Measurements from ENCODE around the gene THBS3.
"Not testable (repeated sequence)": the region's sequence is repeated elsewhere in the genome, so short reads cannot be mapped to it uniquely, and the experiment has no call there.

THBS3 gene

DNA sequence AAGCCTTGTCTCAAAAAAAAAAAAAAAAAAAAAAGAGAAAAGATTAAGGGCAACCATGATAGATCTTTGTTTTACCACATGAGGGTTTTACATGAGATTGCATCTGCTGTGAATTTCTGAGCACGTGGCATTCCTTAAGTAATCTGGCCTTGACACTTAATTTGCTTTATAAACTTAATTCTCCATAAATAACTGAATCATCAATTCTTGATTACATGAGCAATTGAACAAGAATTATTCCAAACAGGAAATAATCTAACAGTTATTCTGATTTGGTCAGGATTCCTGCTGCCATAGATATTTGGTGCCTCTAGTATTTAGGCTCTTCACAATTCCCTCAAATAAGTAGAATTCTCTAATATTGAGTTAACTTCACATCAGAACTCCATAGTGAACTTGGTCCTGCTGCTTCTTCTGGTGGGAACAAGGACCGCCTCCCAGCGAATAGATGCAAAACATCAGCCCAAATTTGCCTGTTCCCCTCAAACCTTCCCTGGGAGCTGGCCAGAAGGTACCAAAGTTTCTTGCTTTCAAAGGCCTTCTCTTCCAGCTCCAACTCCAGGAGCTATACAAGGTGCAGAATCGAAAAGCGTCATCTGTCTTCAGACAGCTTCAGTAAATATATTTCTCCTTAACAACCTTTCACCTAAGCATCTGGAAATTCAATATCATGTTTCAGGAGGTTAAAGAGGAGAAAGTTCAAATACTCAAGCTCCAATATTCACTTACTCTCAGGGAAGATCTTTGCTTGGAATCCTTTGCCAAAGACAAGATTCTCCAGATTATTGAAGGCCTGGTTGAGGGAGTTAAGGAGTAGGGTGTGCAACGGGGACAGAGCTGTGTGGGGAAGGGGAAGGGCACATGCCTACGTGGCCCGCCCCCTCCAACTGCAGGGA is 35.6 kb downstream of the THBS3 start:
- Histone ChIP-seq H3K9me3 (ENCODE audit: control insufficient read depth, low read length) (no peaks in the 10 kb centered on the region), H3K27ac (ENCODE audit: low read depth, low read length, severe bottlenecking) (peak overlapping the region; percentile 93), H3K36me3 (ENCODE audit: control insufficient read depth, insufficient read depth, low read length) (peaks cover 38% of the 10 kb centered on the region), H3K4me3 (ENCODE audit: extremely low read depth, insufficient read depth, low read length, poor library complexity, severe bottlenecking) (peak overlapping the region; percentile 90), H3K4me1 (ENCODE audit: control insufficient read depth, insufficient read depth, low read length, poor library complexity, severe bottlenecking) (peaks cover 7% of the 10 kb centered on the region)
- 37 to 59% methylated on average over 5 to 8 of the region's 8 CpGs for WGBS, 2 experiments (ENCODE audit: insufficient coverage in 2 of 2)

DNA sequence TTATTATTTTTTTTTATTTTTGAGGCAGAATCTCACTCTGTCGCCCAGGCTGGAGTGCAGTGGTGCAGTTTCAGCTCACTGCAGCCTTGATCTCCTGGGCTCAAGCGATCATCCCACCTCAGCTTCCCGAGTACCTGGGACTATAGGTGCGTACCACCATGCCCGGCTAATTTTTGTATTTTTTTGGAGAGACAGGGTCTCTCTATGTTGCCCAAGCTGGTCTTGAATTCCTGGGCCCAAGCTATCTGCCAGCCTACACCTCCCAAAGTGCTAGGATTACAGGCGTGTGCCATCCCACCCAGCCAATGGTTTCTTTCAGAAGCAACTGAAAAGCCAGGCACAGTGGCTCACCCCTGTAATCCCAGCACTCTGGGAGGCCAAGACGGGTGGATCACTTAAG is 36.9 kb downstream of the THBS3 start:
- Histone ChIP-seq H3K4me1 (ENCODE audit: control insufficient read depth, insufficient read depth, low read length, poor library complexity, severe bottlenecking) (peaks cover 7% of the 10 kb centered on the region), H3K27ac (ENCODE audit: low read depth, low read length, severe bottlenecking) (no peak overlapping the region), H3K4me3 (ENCODE audit: extremely low read depth, insufficient read depth, low read length, poor library complexity, severe bottlenecking) (no peak overlapping the region), H3K36me3 (ENCODE audit: control insufficient read depth, insufficient read depth, low read length) (peaks cover 35% of the 10 kb centered on the region), H3K9me3 (ENCODE audit: control insufficient read depth, low read length) (no peaks in the 10 kb centered on the region)
- WGBS, 2 experiments (ENCODE audit: insufficient coverage in 2 of 2): 93 to 96% methylated on average over 7 of the region's 7 CpGs

DNA sequence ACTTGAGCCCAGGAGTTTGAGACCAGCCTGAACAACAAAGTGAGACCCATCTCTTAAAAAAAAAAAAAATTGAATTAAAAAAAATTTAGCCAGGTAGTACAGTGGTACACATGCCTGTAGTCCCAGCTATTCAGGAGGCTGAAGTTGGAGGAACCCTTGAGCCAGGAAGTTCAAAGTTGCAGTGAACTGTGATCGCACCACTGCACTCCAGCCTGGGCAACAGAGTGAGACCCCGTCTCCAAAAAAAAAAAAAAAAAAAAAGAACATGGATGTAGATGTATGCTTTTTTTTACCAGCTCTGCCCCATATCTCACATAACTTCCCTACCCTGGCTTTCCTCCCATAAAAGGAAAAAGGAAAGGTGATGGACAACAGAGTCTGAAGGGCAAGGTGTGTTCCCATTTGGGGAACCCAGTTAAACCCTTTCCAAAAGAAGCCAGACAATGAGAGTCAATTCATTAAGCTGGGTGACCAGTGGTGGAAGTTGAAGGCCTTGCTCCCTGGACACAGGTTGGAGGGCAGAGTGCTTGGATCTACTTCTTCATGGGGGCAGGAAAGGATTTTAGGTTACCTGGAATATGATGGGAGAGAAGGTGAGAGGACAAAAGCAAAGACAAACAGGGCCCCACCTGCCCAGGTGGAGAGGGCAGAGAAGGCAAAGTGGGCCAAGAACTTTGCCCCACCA is 37.5 kb downstream of the THBS3 start:
- H3K27ac ChIP-seq (ENCODE audit: low read depth, low read length, severe bottlenecking): no peak overlapping the region
- no peaks in the 10 kb centered on the region for H3K9me3 ChIP-seq (ENCODE audit: control insufficient read depth, low read length)
- no peak overlapping the region for H3K4me3 ChIP-seq (ENCODE audit: extremely low read depth, insufficient read depth, low read length, poor library complexity, severe bottlenecking)
- 100% methylated on average over 1 of the region's 2 CpGs; no CpG with 5 or more reads in 1 of the 2 experiments for WGBS, 2 experiments (ENCODE audit: insufficient coverage in 2 of 2)
- peaks cover 7% of the 10 kb centered on the region for H3K4me1 ChIP-seq (ENCODE audit: control insufficient read depth, insufficient read depth, low read length, poor library complexity, severe bottlenecking)
- peaks cover 35% of the 10 kb centered on the region for H3K36me3 ChIP-seq (ENCODE audit: control insufficient read depth, insufficient read depth, low read length)

DNA sequence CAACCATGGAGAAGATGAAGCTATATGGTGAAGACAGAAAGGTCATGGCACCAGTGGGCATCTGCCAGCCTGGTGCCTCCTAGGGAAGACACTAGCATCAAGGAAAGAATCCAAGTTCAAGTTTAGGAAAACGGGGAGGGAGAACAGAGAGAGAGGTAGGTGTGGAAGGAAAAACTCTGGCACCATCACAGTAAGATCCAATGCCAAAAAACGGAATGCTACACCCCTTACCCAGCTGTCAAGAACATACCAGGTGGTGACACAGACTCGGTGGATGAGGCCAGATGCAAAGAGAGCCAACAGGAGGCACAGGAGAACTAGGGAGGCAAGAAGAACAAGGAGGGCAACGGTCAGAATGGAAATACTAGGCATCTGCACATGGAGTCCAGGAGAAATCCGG is 38.2 kb downstream of the THBS3 start:
- no peaks in the 10 kb centered on the region for H3K9me3 ChIP-seq (ENCODE audit: control insufficient read depth, low read length)
- 90 to 91% methylated on average over 2 to 4 of the region's 5 CpGs for WGBS, 2 experiments (ENCODE audit: insufficient coverage in 2 of 2)
- no peak overlapping the region for H3K27ac ChIP-seq (ENCODE audit: low read depth, low read length, severe bottlenecking)
- peaks cover 35% of the 10 kb centered on the region for H3K36me3 ChIP-seq (ENCODE audit: control insufficient read depth, insufficient read depth, low read length)
- peaks cover 7% of the 10 kb centered on the region for H3K4me1 ChIP-seq (ENCODE audit: control insufficient read depth, insufficient read depth, low read length, poor library complexity, severe bottlenecking)
- H3K4me3 ChIP-seq (ENCODE audit: extremely low read depth, insufficient read depth, low read length, poor library complexity, severe bottlenecking): no peak overlapping the region

DNA sequence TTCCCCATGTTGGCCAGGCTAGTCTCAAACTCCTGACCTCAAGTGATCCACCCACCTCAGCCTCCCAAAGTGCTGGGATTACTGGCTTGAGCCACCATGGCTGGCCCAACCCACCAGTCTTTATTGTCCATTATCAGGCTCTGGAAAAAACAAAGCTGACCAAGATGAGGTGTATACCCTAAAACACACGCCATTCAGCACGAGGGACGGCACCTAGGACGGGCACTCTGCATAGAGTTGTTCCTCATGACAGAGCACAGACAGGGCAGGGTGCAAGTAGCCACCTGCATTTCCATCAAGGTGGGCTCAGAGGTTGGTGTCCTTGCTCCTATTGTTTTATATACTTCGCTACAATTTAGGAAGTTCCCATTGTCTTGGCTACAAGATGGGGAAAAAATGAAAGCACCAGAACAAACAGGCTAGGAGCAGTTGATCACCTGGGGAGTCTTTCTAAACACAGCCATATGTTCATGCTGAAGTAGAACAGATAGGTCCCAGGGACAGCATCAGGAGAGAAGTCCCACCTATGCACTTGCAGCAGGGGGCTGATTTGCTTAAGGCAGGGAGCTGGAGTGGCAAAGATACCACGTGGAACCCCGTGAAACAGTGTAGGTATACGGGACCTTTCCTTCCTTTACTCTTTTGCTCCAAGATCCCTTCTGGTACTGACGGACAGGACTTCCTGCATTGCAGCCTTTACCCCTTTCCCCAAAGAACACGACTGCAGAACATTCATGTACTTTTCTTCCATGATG is 39.1 kb downstream of the THBS3 start:
- Histone ChIP-seq H3K9me3 (ENCODE audit: control insufficient read depth, low read length) (no peaks in the 10 kb centered on the region), H3K27ac (ENCODE audit: low read depth, low read length, severe bottlenecking) (no peak overlapping the region), H3K36me3 (ENCODE audit: control insufficient read depth, insufficient read depth, low read length) (peaks cover 35% of the 10 kb centered on the region), H3K4me3 (ENCODE audit: extremely low read depth, insufficient read depth, low read length, poor library complexity, severe bottlenecking) (no peak overlapping the region), H3K4me1 (ENCODE audit: control insufficient read depth, insufficient read depth, low read length, poor library complexity, severe bottlenecking) (peaks cover 7% of the 10 kb centered on the region)
- 95 to 98% methylated on average over 8 to 9 of the region's 10 CpGs for WGBS, 2 experiments (ENCODE audit: insufficient coverage in 2 of 2)

DNA sequence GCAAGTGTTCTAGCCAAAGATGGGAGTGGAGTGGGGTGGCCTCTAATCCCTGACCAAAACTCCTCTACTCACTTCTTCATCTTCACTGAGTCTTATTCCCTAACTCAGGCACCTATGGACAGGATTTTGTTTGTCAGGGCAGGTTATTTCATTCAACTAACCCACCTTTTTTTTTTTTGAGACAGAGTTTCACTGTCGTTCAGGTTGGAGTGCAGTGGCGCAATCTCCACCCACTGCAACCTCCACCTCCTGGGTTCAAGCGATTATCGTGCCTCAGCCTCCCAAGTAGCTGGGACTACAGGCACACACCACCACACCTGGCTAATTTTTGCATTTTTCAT is 39.6 kb downstream of the THBS3 start:
- WGBS, 2 experiments (ENCODE audit: insufficient coverage in 2 of 2): 74 to 83% methylated on average over 2 to 3 of the region's 4 CpGs

DNA sequence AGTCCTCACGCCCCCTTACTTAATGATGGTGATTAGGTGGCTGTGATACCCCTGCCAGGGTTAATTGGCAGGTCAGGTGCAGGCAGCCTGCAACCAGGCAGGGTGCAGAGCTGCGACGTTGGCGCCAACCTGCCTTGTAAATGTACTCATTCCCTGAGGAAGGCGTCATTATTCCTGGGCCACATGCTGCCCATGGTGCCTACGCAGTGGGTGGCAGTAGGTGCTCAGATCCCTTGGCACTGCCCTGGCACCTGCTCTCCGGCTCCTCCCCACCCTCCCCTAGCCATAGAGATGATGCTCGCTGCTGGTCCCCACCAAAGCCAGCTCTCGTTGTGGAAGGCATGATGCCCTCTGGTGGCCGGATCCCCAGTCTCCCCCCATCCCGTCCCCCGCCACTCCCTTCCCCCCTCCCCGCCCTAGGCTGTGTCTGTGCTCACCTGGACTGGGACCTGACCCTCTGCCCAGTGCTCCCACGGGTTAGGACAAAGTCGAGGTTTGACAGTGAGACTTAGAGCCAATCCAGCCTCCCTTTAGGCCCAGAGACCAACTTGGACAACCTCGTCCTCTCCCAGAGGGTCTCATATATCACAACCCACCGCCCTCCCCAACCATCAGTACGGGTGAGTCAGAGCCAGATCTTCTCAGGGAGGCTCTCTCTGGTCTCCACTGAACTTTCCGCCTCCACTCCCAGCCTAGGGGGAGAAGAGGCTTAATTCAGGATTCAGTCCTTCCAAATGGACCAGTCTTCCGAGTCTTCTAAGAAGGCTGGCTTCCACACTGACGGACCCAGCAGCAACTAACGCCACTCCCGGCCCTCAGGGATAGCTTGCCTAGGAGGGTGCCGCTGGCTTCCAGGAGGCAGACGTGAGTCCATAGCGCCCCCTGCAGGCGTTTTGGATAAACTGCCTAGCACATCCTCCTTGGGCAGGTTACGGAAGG is 40.3 kb downstream of the THBS3 start:
- Histone ChIP-seq H3K27ac (ENCODE audit: low read depth, low read length, severe bottlenecking) (no peak overlapping the region), H3K9me3 (ENCODE audit: control insufficient read depth, low read length) (no peaks in the 10 kb centered on the region), H3K36me3 (ENCODE audit: control insufficient read depth, insufficient read depth, low read length) (peaks cover 35% of the 10 kb centered on the region), H3K4me3 (ENCODE audit: extremely low read depth, insufficient read depth, low read length, poor library complexity, severe bottlenecking) (peak overlapping the region; percentile 28), H3K4me1 (ENCODE audit: control insufficient read depth, insufficient read depth, low read length, poor library complexity, severe bottlenecking) (peaks cover 7% of the 10 kb centered on the region)
- WGBS, 2 experiments (ENCODE audit: insufficient coverage in 2 of 2): 21% methylated on average over 19 of the region's 28 CpGs

More for the DNA sequence above, 39.6 kb downstream of the THBS3 start:
- not testable (repeated sequence) for H3K4me3 ChIP-seq (ENCODE audit: extremely low read depth, insufficient read depth, low read length, poor library complexity, severe bottlenecking); H3K27ac ChIP-seq (ENCODE audit: low read depth, low read length, severe bottlenecking); H3K4me1 ChIP-seq (ENCODE audit: control insufficient read depth, insufficient read depth, low read length, poor library complexity, severe bottlenecking); H3K9me3 ChIP-seq (ENCODE audit: control insufficient read depth, low read length)
- H3K36me3 ChIP-seq (ENCODE audit: control insufficient read depth, insufficient read depth, low read length): peaks cover 35% of the 10 kb centered on the region

DNA sequence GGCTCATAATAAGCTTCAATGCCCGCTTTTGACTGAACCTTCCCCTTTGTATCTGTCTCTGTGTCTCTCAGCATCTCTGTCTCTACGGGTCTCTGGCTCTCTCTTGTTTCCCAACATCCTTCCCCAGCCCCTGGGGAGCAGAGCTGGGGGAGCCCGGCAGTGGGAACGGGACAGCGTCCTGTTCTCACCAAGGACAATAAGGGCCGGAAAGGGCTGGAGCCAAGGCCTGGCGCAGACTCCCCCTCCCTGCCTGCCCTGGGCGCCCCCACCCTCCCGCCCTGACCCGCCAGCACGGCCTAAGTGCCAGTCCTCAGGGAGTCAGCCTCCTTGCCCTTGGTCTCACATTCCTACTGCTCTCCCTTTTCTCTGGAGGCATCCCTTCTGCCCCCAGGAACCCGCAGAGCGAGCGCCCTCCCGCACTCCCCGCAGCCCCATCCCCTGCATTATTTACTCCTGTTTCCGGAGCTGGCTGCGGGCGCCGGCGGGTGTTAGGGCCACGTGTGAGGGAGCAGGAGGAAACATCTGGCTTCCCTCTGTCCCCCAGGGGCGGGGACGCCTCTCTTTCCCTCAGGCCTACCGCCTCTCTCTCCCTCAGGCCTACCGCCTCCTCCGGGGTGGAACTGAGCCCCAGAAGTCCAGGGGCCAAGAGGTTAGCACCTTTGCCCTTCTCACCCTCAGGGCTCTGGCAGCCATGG is 41.1 kb downstream of the THBS3 start:
- no peak overlapping the region for H3K27ac ChIP-seq (ENCODE audit: low read depth, low read length, severe bottlenecking)
- WGBS, 2 experiments (ENCODE audit: insufficient coverage in 2 of 2): 66 to 76% methylated on average over 15 to 17 of the region's 27 CpGs
- no peaks in the 10 kb centered on the region for H3K9me3 ChIP-seq (ENCODE audit: control insufficient read depth, low read length)
- no peak overlapping the region for H3K4me3 ChIP-seq (ENCODE audit: extremely low read depth, insufficient read depth, low read length, poor library complexity, severe bottlenecking)
- peaks cover 29% of the 10 kb centered on the region for H3K36me3 ChIP-seq (ENCODE audit: control insufficient read depth, insufficient read depth, low read length)
- H3K4me1 ChIP-seq (ENCODE audit: control insufficient read depth, insufficient read depth, low read length, poor library complexity, severe bottlenecking): peaks cover under 1% of the 10 kb centered on the region

DNA sequence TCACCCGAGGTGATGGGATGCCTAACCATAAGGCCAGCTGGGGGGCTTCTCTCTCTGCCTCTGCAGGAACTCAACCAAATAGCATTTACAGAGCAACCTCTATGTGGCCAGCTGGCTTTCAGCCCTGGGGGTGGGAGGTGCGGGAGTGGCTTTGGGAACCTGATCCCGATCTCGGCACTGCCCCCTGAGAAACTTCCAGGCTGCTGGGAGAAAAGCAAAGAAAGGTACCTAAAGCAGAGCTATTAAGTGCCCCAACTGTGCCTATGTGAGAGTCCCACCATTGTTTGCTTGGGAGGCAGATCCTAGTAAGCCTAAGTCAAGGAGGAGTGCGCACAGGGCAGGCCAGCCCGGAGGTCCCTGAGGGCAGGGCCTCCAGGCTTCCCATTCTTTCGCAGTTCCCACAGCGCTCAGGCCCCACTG is 41.6 kb downstream of the THBS3 start:
- H3K36me3 ChIP-seq (ENCODE audit: control insufficient read depth, insufficient read depth, low read length): peaks cover 24% of the 10 kb centered on the region
- 73 to 75% methylated on average over 8 of the region's 8 CpGs for WGBS, 2 experiments (ENCODE audit: insufficient coverage in 2 of 2)
- H3K4me3 ChIP-seq (ENCODE audit: extremely low read depth, insufficient read depth, low read length, poor library complexity, severe bottlenecking): no peak overlapping the region
- no peak overlapping the region for H3K27ac ChIP-seq (ENCODE audit: low read depth, low read length, severe bottlenecking)
- H3K4me1 ChIP-seq (ENCODE audit: control insufficient read depth, insufficient read depth, low read length, poor library complexity, severe bottlenecking): no peaks in the 10 kb centered on the region
- H3K9me3 ChIP-seq (ENCODE audit: control insufficient read depth, low read length): no peaks in the 10 kb centered on the region
